Endothelial cell of umbilical vein (primary cell): Measurements from ENCODE around the gene HBZ.

Source experiments
- EZH2 ChIP-seq: IDR thresholded peaks from 2 replicates; pipeline ENCODE4 v1.6.1; 2012; ENCODE audit warnings: borderline replicate concordance, low read depth, mild to moderate bottlenecking, moderate library complexity, low read length, inconsistent platforms; ENCODE audit not compliant: severe bottlenecking
- POLR2A ChIP-seq: IDR thresholded peaks from 2 replicates; pipeline ENCODE4 v1.6.1; 2012; ENCODE audit warnings: low read depth, mild to moderate bottlenecking, control low read depth, low read length
- POLR2AphosphoS5 ChIP-seq: IDR thresholded peaks from 2 replicates; pipeline ENCODE4 v1.6.1; 2012; ENCODE audit warnings: low read depth, mild to moderate bottlenecking, control low read depth, low read length, moderate library complexity; ENCODE audit not compliant: insufficient read depth
- TF ChIP-seq, protein P1 (sequence below), 2 donors: IDR thresholded peaks; 1 replicate in 1 of 2; 2 replicates in 1 of 2; pipeline ENCODE4 v1.5.1; 2011; ENCODE audit warnings: low read length in 2 of 2, mild to moderate bottlenecking in 2 of 2, moderate library complexity in 2 of 2, control low read depth in 1 of 2, inconsistent platforms in 1 of 2, low read depth in 1 of 2; ENCODE audit not compliant: insufficient read depth in 1 of 2; ENCODE audit errors: extremely low read depth in 1 of 2

DNA sequence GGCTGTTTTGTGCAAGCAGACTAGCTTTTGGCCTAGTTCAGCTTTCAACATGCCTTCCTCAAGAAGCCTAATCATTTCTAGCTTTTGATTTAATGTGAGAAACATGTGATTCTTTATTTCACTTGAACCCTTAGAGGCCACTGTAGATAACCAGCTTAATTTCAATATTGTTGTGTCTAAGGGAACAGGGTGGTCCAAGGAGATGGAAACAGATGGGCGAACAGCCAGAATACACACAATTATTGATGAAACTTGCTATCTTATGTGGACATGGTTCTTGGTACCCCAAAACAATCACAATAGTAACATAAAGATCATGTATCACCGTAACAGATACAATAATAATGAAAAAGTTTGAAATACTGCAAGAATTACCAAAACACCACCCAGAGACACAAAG is 18.7 kb upstream of the HBZ start:
- TF ChIP-seq POLR2AphosphoS5 (no peak), EZH2 (no peak), POLR2A (no peak)
- TF ChIP-seq, protein P1, sequence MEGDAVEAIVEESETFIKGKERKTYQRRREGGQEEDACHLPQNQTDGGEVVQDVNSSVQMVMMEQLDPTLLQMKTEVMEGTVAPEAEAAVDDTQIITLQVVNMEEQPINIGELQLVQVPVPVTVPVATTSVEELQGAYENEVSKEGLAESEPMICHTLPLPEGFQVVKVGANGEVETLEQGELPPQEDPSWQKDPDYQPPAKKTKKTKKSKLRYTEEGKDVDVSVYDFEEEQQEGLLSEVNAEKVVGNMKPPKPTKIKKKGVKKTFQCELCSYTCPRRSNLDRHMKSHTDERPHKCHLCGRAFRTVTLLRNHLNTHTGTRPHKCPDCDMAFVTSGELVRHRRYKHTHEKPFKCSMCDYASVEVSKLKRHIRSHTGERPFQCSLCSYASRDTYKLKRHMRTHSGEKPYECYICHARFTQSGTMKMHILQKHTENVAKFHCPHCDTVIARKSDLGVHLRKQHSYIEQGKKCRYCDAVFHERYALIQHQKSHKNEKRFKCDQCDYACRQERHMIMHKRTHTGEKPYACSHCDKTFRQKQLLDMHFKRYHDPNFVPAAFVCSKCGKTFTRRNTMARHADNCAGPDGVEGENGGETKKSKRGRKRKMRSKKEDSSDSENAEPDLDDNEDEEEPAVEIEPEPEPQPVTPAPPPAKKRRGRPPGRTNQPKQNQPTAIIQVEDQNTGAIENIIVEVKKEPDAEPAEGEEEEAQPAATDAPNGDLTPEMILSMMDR (IDR thresholded peaks at IDR 0.05; ENCODE audit: extremely low read depth in 1 of 2, insufficient read depth in 1 of 2, low read depth in 1 of 2, low read length in 2 of 2) = no peak
